ENCODE measurements around the gene EGLN3. TPM values are rescaled to one million over a fixed set of nuclear protein-coding genes. Genes with fewer than 3 reads are reported as not detected.

Gene EGLN3
- total RNA-seq, 1 experiment from 2014 or later, result 20.0 TPM

GRCh38 chr14:33950320-33951182 lies at the start of gene EGLN3 (continued):
- TF ChIP-seq RELA (CRISPR knock-in tag; IDR thresholded peaks at IDR 0.05; ENCODE audit: borderline replicate concordance) (no peak), OVOL2 (CRISPR knock-in tag; IDR thresholded peaks at IDR 0.05; ENCODE audit: borderline replicate concordance) (no peak), USF1 (CRISPR knock-in tag; IDR thresholded peaks at IDR 0.05) (peak; percentile 81), USF2 (CRISPR knock-in tag; IDR thresholded peaks at IDR 0.05) (peak; percentile 85), NR2C2 (CRISPR knock-in tag; IDR thresholded peaks at IDR 0.05) (peak; percentile 48; the same call in 1 of the 2 replicates)

- Mint-ChIP-seq H3K4me1 (no peaks in the 10 kb centered on the region), H3K4me3 (no peak overlapping the region), H3K9me3 (no peaks in the 10 kb centered on the region), H3K27ac (no peak overlapping the region), H3K27me3 (ENCODE audit: low read depth) (no peaks in the 10 kb centered on the region), H3K36me3 (no peaks in the 10 kb centered on the region)
- POLR2A ChIA-PET, result no interaction called here
- no peak for DNase-seq (ENCODE audit: low spot score)
- CTCF ChIA-PET, result no interaction called here
- ATAC-seq, result no peak
- TF ChIP-seq FOXK1 (CRISPR knock-in tag; IDR thresholded peaks at IDR 0.05), result no peak
- no peak for TF ChIP-seq ZNF281 (CRISPR knock-in tag; IDR thresholded peaks at IDR 0.05)
- no peak for TF ChIP-seq E2F5 (CRISPR knock-in tag; IDR thresholded peaks at IDR 0.05)
- TF ChIP-seq SMAD3 (CRISPR knock-in tag; IDR thresholded peaks at IDR 0.05; ENCODE audit: borderline replicate concordance), result no peak
- TF ChIP-seq ZNF423 (CRISPR knock-in tag; IDR thresholded peaks at IDR 0.05), result no peak
- no peak for TF ChIP-seq ATF6 (CRISPR knock-in tag; IDR thresholded peaks at IDR 0.05)
- no peak for TF ChIP-seq PRRX2 (CRISPR knock-in tag; IDR thresholded peaks at IDR 0.05)
- TF ChIP-seq NR2C2 (CRISPR knock-in tag; IDR thresholded peaks at IDR 0.05), result no peak
- no peak for TF ChIP-seq JAZF1 (CRISPR knock-in tag; IDR thresholded peaks at IDR 0.05)
- no peak for TF ChIP-seq STAT6 (CRISPR knock-in tag; conservative IDR thresholded peaks at IDR 0.05; ENCODE audit: low read depth)
- TF ChIP-seq SP1 (CRISPR knock-in tag; conservative IDR thresholded peaks at IDR 0.05), result no peak
Observed at GRCh38 chr14:34000396-34000795, 49.5 kb upstream of the EGLN3 start.
